ENCODE measurements around the gene DEPDC5. TPM values are rescaled to one million over a fixed set of nuclear protein-coding genes. Genes with fewer than 3 reads are reported as not detected.

The DEPDC5 gene
- total RNA-seq, 1 experiment from 2014 or later: 7.9 TPM

- TF ChIP-seq CTCF (conservative IDR thresholded peaks at IDR 0.05; ENCODE audit: low read depth, low read length) (no peak), EZH2phosphoT487 (IDR thresholded peaks at IDR 0.05; ENCODE audit: borderline replicate concordance, low read length) (no peak), EZH2 (IDR thresholded peaks at IDR 0.05; ENCODE audit: low read length, unreplicated experiment) (no peak)
- H3K27ac ChIP-seq (ENCODE audit: low read length): peak overlapping the region; percentile 67
- H3K4me2 ChIP-seq (ENCODE audit: low read length): peak overlapping the region; percentile 34; the same call in 1 of the 2 replicates
- ChIA-PET POLR2A (ENCODE audit: unreplicated experiment) (interaction anchor here (0.6 kb wide), 1 partner anchor 18 kb away, joined by 8 read pairs; no protein-coding TSS in a partner anchor), CTCF (interaction anchor here (1.4 kb wide), 1 partner anchor 18 kb away, joined by 9 read pairs; no protein-coding TSS in a partner anchor)
- peak; percentile 6 for ATAC-seq
- H3K9me3 ChIP-seq (ENCODE audit: low read length): no peaks in the 10 kb centered on the region
- DNase-seq: no peak
- H2AFZ ChIP-seq (ENCODE audit: low read length): no peak overlapping the region
- peaks cover 34% of the 10 kb centered on the region for H3K36me3 ChIP-seq (ENCODE audit: low read depth, low read length)
- H3K79me2 ChIP-seq (ENCODE audit: low read length): peaks cover 90% of the 10 kb centered on the region
- BruUV-seq (replicated peaks): no TSS peak
- intact Hi-C loops (cut with micrococcal nuclease): no loop called here
- no peaks in the 10 kb centered on the region for H3K9me2 ChIP-seq (replicated peaks; ENCODE audit: low read length)
- H4K20me1 ChIP-seq (ENCODE audit: low read length): peaks cover 67% of the 10 kb centered on the region
- no peaks in the 10 kb centered on the region for H3F3A ChIP-seq (ENCODE audit: low read length, unreplicated experiment)
- H3K4me3 ChIP-seq (ENCODE audit: low read length): no peak overlapping the region
- H3K4me1 ChIP-seq (ENCODE audit: insufficient read depth, low read length): peaks cover 31% of the 10 kb centered on the region
- H3K9ac ChIP-seq (ENCODE audit: low read length): 0 out of 2 replicates have a peak overlapping the region, but pooled peaks have one; percentile 7
- H3K27me3 ChIP-seq (ENCODE audit: low read length): no peaks in the 10 kb centered on the region
Measured at GRCh38 chr22:31952094-31952401, 198.2 kb downstream of the DEPDC5 start.

- H4K20me1 ChIP-seq (ENCODE audit: low read length): peaks cover 63% of the 10 kb centered on the region
- H3K4me1 ChIP-seq (ENCODE audit: insufficient read depth, low read length): peaks cover 30% of the 10 kb centered on the region
- ATAC-seq (peak; percentile 79), DNase-seq (peak; percentile 72)
- H3K27me3 ChIP-seq (ENCODE audit: low read length): no peaks in the 10 kb centered on the region
- no peaks in the 10 kb centered on the region for H3F3A ChIP-seq (ENCODE audit: low read length, unreplicated experiment)
- no peak overlapping the region for H3K9ac ChIP-seq (ENCODE audit: low read length)
- no peak overlapping the region for H3K4me3 ChIP-seq (ENCODE audit: low read length)
- POLR2A ChIA-PET (ENCODE audit: unreplicated experiment): interaction anchor here (0.6 to 0.7 kb wide), 2 partner anchors 18 to 82 kb away, joined by 3 to 8 read pairs; no protein-coding TSS in a partner anchor
- CTCF ChIA-PET: interaction anchor here (1.4 kb wide), 1 partner anchor 18 kb away, joined by 9 read pairs; no protein-coding TSS in a partner anchor
- peaks cover 86% of the 10 kb centered on the region for H3K79me2 ChIP-seq (ENCODE audit: low read length)
- intact Hi-C loops (cut with micrococcal nuclease): no loop called here
- H3K9me3 ChIP-seq (ENCODE audit: low read length): no peaks in the 10 kb centered on the region
- H3K36me3 ChIP-seq (ENCODE audit: low read depth, low read length): peaks cover 37% of the 10 kb centered on the region
- H3K4me2 ChIP-seq (ENCODE audit: low read length): peak overlapping the region; percentile 34
- no peak overlapping the region for H2AFZ ChIP-seq (ENCODE audit: low read length)
- H3K27ac ChIP-seq (ENCODE audit: low read length): peak overlapping the region; percentile 67
- BruUV-seq (replicated peaks): no TSS peak
- H3K9me2 ChIP-seq (replicated peaks; ENCODE audit: low read length): no peaks in the 10 kb centered on the region
- no peak for TF ChIP-seq EZH2phosphoT487 (IDR thresholded peaks at IDR 0.05; ENCODE audit: borderline replicate concordance, low read length)
- TF ChIP-seq EZH2 (IDR thresholded peaks at IDR 0.05; ENCODE audit: low read length, unreplicated experiment): no peak
- TF ChIP-seq CTCF (conservative IDR thresholded peaks at IDR 0.05; ENCODE audit: low read depth, low read length): no peak
Measured at GRCh38 chr22:31952472-31952871, 198.7 kb downstream of the DEPDC5 start.

- H3K27ac ChIP-seq (ENCODE audit: low read length): no peak overlapping the region
- TF ChIP-seq CTCF (conservative IDR thresholded peaks at IDR 0.05; ENCODE audit: low read depth, low read length): no peak
- TF ChIP-seq EZH2phosphoT487 (IDR thresholded peaks at IDR 0.05; ENCODE audit: borderline replicate concordance, low read length): no peak
- TF ChIP-seq EZH2 (IDR thresholded peaks at IDR 0.05; ENCODE audit: low read length, unreplicated experiment): no peak
- peaks cover 32% of the 10 kb centered on the region; the same call in 1 of the 2 replicates for H3K36me3 ChIP-seq (ENCODE audit: low read depth, low read length)
- H3K9me2 ChIP-seq (replicated peaks; ENCODE audit: low read length): no peaks in the 10 kb centered on the region
- H3F3A ChIP-seq (ENCODE audit: low read length, unreplicated experiment): no peaks in the 10 kb centered on the region
- ATAC-seq (no peak), DNase-seq (no peak)
- no TSS peak for BruUV-seq (replicated peaks)
- ChIA-PET CTCF (interaction anchor here (1.4 kb wide), 1 partner anchor 17 kb away, joined by 9 read pairs; no protein-coding TSS in a partner anchor), POLR2A (ENCODE audit: unreplicated experiment) (no interaction called here)
- intact Hi-C loops (cut with micrococcal nuclease): no loop called here
- H3K4me2 ChIP-seq (ENCODE audit: low read length): no peak overlapping the region
- no peaks in the 10 kb centered on the region for H3K9me3 ChIP-seq (ENCODE audit: low read length)
- H3K4me3 ChIP-seq (ENCODE audit: low read length): no peak overlapping the region
- H3K9ac ChIP-seq (ENCODE audit: low read length): no peak overlapping the region
- peaks cover 78% of the 10 kb centered on the region for H3K79me2 ChIP-seq (ENCODE audit: low read length)
- peaks cover 30% of the 10 kb centered on the region for H3K4me1 ChIP-seq (ENCODE audit: insufficient read depth, low read length)
- H2AFZ ChIP-seq (ENCODE audit: low read length): no peak overlapping the region
- peaks cover 58% of the 10 kb centered on the region for H4K20me1 ChIP-seq (ENCODE audit: low read length)
- no peaks in the 10 kb centered on the region for H3K27me3 ChIP-seq (ENCODE audit: low read length)
Measured at GRCh38 chr22:31953261-31953660, 199.4 kb downstream of the DEPDC5 start.
